Neuron (in vitro differentiated cells): ENCODE results near the gene DGKB.

Source experiments
- H2AFZ ChIP-seq: one replicate; pipeline ENCODE4 v1.6.1; 2013; ENCODE audit warnings: low read depth, mild to moderate bottlenecking, inconsistent platforms, low read length, moderate library complexity
- H3K27me3 ChIP-seq: one replicate; pipeline ENCODE4 v1.6.1; 2013; ENCODE audit warnings: low read length; ENCODE audit not compliant: insufficient read depth
- H3K36me3 ChIP-seq: one replicate; pipeline ENCODE4 v1.6.1; 2013; ENCODE audit warnings: low read length; ENCODE audit not compliant: insufficient read depth
- H3K4me1 ChIP-seq: one replicate; pipeline ENCODE4 v1.6.1; 2013; ENCODE audit warnings: low read length; ENCODE audit not compliant: insufficient read depth
- H3K4me3 ChIP-seq: 2 replicates; pipeline ENCODE4 v1.5.1; 2013; ENCODE audit warnings: mild to moderate bottlenecking, low read length, moderate library complexity
- H3K9me3 ChIP-seq: one replicate; pipeline ENCODE4 v1.6.1; 2013; ENCODE audit warnings: low read length

The DGKB gene

GRCh38 chr7:14336256-14336655 lies 566.3 kb downstream of the DGKB start:
- Histone ChIP-seq H3K4me3 (no peak overlapping the region), H3K9me3 (no peaks in the 10 kb centered on the region), H3K4me1 (peaks cover 17% of the 10 kb centered on the region), H3K27me3 (no peaks in the 10 kb centered on the region), H3K36me3 (no peaks in the 10 kb centered on the region), H2AFZ (no peak overlapping the region)

GRCh38 chr7:14332155-14332554 lies 570.4 kb downstream of the DGKB start:
- Histone ChIP-seq H3K4me1 (peaks cover 7% of the 10 kb centered on the region), H2AFZ (no peak overlapping the region), H3K9me3 (no peaks in the 10 kb centered on the region), H3K27me3 (no peaks in the 10 kb centered on the region), H3K4me3 (no peak overlapping the region), H3K36me3 (no peaks in the 10 kb centered on the region)

DNA sequence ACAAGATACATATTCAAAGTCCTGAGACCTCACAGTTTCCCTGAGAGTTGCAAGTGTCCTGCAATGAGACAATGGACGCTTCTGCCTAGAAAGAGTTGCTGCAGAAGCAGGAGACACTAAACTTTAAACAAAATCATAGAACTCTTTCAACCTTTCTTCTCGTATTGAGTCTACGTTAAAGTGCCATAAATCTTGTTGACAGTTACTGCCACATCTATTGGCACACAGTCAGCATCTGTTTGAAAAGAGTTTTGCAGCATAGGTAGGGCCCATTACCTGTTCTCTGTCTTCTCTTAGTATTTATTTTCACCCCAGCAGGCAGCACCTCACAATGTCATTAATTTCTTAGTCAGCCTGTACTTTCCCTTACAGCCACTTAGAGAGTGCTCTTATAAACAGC lies 577.8 kb downstream of the DGKB start:
- no peak overlapping the region for H3K4me3 ChIP-seq
- no peak overlapping the region for H2AFZ ChIP-seq
- no peaks in the 10 kb centered on the region for H3K9me3 ChIP-seq
- peaks cover 7% of the 10 kb centered on the region for H3K4me1 ChIP-seq
- H3K36me3 ChIP-seq = no peaks in the 10 kb centered on the region
- no peaks in the 10 kb centered on the region for H3K27me3 ChIP-seq

GRCh38 chr7:14322724-14323123 lies 579.8 kb downstream of the DGKB start:
- H2AFZ ChIP-seq = no peak overlapping the region
- H3K9me3 ChIP-seq = no peaks in the 10 kb centered on the region
- no peaks in the 10 kb centered on the region for H3K4me1 ChIP-seq
- H3K36me3 ChIP-seq = no peaks in the 10 kb centered on the region
- H3K27me3 ChIP-seq = no peaks in the 10 kb centered on the region
- no peak overlapping the region for H3K4me3 ChIP-seq

DNA sequence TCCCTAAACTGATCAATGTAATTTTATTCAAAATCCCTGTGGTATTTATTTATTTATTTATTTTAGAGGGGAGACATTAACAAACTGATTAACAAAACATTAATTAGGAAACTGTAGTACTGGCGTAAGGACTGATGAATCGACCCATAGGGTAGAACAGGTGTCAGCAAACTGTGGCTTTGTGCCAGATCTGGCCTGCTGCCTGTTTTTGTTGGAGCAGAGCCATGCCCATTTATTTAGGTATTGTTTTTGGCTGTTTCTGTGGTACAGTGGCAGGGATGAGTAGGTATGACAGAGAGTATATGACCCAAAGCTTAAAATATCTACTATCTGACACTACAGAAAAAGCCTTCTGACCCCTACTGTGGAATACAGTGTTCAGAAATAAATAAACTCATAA lies 580.6 kb downstream of the DGKB start:
- H3K4me3 ChIP-seq = no peak overlapping the region
- no peaks in the 10 kb centered on the region for H3K27me3 ChIP-seq
- H3K9me3 ChIP-seq = no peaks in the 10 kb centered on the region
- no peaks in the 10 kb centered on the region for H3K4me1 ChIP-seq
- no peaks in the 10 kb centered on the region for H3K36me3 ChIP-seq
- no peak overlapping the region for H2AFZ ChIP-seq

DNA sequence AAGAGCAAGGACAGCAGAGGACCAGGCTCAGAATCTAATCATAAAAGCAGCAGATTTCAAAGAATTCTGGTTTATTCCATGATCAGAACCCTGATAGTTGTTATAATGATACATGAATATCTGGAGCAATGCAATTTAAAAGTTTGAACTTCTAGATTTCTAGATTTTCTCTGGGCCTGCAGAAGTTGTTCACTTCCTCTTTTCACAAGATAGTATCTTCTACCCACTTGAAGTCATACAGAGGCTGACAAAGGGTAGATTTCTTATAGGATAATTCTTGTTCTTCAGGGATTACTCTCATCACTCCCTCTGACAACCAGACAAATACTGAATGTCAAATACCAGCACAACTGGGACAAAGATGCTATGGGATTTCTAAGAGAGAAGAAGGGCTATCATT lies 593.1 kb downstream of the DGKB start:
- no peaks in the 10 kb centered on the region for H3K9me3 ChIP-seq
- H3K4me3 ChIP-seq = no peak overlapping the region
- H3K4me1 ChIP-seq = no peaks in the 10 kb centered on the region
- no peak overlapping the region for H2AFZ ChIP-seq
- H3K27me3 ChIP-seq = no peaks in the 10 kb centered on the region
- no peaks in the 10 kb centered on the region for H3K36me3 ChIP-seq

DNA sequence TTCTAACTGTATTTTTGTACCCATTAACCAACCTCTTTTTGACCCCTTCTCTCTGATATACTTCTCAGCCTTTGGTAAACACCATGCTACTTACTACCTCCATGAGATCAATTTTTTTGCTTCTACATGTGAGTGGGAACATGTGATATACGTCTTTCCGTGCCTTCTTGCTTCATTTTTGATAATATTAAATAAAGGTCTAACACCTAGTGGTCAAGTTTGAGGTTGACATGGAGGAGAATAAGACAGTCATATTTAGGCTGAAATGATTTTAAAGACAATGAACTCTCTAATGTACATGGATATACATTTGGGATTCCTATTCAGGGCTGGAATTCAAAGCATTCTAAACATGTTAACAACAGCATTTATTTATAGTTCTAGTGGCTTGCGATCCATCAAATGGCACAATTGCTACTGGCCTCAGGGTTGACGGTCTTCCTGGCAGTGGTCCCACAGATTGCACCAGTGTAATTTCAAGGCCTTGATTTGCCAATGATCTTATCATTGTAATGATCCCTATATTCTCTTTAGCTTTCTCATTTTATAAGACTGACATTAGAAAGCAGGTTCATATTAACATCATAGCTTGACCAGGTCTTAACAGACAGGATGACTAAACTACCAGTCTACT lies 597.2 kb downstream of the DGKB start:
- Histone ChIP-seq H3K4me1 (no peaks in the 10 kb centered on the region), H3K4me3 (no peak overlapping the region), H3K9me3 (no peaks in the 10 kb centered on the region), H2AFZ (no peak overlapping the region), H3K27me3 (no peaks in the 10 kb centered on the region), H3K36me3 (no peaks in the 10 kb centered on the region)

DNA sequence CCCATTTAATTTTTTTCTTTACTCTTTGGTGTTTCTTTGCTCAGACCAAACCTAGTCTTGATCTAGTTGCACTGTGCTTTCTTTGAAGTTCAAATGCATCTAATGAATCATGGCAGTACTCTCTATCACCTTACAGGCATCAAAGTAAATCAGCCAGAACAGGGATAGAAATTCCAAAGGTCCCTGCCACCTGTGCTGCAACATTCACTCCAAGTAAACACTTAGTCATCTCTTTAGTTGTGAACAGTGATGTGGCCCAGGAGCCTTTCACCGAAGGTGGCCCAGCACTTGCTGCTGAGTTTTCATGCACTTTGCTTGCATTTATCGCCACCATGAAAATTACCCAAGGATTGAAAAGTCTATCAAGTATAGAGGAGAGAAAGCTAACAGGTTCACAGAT lies 599.0 kb downstream of the DGKB start:
- H3K36me3 ChIP-seq = no peaks in the 10 kb centered on the region

DNA sequence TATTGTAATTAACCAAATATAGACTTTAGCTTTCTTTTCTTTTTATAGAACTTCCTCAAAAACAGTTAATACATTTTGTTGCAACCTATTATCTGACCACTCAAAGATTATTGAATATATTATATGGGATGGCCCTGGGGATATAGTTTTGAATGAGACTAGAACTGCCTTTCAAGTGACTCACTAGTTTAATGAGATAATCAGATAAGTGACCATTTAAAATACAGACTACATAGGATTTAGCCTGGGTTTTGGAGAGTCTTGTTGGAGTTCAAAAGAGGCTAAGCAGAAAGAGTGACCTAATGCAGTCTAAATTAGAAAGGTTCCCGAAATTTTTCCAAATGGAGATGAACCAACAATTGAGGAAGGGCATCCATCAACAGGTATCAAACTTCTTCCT lies 607.9 kb downstream of the DGKB start:
- Histone ChIP-seq H3K27me3 (no peaks in the 10 kb centered on the region), H3K36me3 (no peaks in the 10 kb centered on the region), H3K9me3 (no peaks in the 10 kb centered on the region), H2AFZ (no peak overlapping the region), H3K4me1 (no peaks in the 10 kb centered on the region), H3K4me3 (no peak overlapping the region)

More for the DNA sequence above, 599.0 kb downstream of the DGKB start:
- Histone ChIP-seq H3K4me1 (no peaks in the 10 kb centered on the region), H3K4me3 (no peak overlapping the region), H3K9me3 (no peaks in the 10 kb centered on the region), H2AFZ (no peak overlapping the region), H3K27me3 (no peaks in the 10 kb centered on the region)

DNA sequence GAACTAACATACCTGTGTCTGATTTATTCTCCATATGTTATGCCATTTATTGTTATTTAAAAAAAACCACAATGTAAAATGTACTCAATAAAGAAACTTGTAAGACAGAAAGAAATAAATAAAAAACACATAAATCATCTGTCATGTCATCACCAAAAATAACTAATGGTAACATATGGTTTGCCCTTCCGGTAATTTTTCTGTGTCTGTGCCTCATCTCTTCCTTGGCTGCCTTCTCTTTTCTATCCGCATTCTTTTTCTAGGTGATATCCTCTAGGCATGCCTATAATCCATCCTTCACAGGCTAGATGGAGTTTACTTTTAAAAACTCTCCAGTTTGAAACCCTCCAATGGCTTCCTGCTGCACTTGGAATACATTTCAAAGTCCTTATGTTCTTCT lies 609.1 kb downstream of the DGKB start:
- H3K36me3 ChIP-seq = no peaks in the 10 kb centered on the region
- no peaks in the 10 kb centered on the region for H3K4me1 ChIP-seq
- H3K4me3 ChIP-seq = no peak overlapping the region
- no peaks in the 10 kb centered on the region for H3K9me3 ChIP-seq
- H3K27me3 ChIP-seq = no peaks in the 10 kb centered on the region
- H2AFZ ChIP-seq = no peak overlapping the region

DNA sequence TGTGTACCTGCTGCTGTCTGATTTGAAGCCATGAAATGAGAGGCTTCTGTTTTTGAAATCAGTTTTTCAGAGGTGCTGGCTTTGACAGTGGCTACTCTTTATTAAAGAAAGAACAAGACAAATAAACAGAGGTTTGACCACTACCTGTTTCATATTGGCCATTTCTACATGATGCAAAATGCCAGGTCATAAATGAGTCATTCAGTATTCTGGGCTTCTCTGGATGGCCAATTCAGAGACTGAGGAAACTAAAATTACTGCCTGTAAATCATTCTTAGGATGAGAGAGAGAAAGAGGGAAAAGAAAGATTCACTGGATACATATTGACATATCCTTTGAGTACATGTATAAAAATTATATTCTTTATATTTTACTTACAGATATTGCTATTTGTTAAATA lies 609.8 kb downstream of the DGKB start:
- Histone ChIP-seq H3K4me3 (no peak overlapping the region), H3K9me3 (no peaks in the 10 kb centered on the region), H3K27me3 (no peaks in the 10 kb centered on the region), H3K4me1 (no peaks in the 10 kb centered on the region), H2AFZ (no peak overlapping the region), H3K36me3 (no peaks in the 10 kb centered on the region)

DNA sequence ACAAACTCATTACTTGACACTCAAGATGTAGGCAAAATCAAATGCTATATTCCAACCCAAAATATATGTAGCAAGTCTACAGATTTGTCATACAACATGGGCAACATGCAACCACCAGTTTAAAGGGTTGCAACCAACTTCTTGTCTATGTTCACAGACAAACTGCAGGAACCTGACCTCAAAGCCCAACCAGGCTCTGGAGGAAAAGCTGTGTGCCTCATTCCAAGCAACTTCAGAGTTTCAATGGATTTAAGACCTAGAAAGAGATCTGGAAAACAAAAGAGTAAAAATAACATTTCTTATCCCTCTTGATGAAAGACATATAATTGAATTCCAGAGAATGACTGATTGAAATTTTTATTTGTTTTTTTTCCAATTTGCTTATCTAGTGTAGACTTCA lies 612.6 kb downstream of the DGKB start:
- Histone ChIP-seq H2AFZ (no peak overlapping the region), H3K4me3 (no peak overlapping the region), H3K4me1 (no peaks in the 10 kb centered on the region), H3K27me3 (no peaks in the 10 kb centered on the region), H3K9me3 (no peaks in the 10 kb centered on the region), H3K36me3 (no peaks in the 10 kb centered on the region)

DNA sequence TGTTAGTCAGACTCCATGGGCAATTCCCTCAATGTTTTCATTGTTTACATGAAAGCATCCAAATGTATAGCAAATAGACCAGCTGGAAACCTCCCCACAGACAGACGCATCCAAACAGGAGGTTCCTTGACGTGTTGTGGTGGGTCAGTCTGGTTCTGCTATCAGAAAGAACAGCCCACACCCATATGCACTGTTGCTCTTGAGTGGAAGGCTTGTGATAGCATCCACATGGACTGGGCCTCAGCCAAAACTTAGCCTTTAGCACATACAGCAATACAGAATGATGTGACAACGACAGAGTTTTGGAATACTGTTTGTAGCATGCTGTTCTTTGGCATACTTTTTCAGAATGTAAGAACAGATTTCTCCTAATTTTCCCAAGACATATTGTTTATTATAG lies 613.9 kb downstream of the DGKB start:
- H3K27me3 ChIP-seq = no peaks in the 10 kb centered on the region
- no peaks in the 10 kb centered on the region for H3K36me3 ChIP-seq
- no peaks in the 10 kb centered on the region for H3K9me3 ChIP-seq
- H3K4me1 ChIP-seq = no peaks in the 10 kb centered on the region
- H3K4me3 ChIP-seq = no peak overlapping the region
- H2AFZ ChIP-seq = no peak overlapping the region

DNA sequence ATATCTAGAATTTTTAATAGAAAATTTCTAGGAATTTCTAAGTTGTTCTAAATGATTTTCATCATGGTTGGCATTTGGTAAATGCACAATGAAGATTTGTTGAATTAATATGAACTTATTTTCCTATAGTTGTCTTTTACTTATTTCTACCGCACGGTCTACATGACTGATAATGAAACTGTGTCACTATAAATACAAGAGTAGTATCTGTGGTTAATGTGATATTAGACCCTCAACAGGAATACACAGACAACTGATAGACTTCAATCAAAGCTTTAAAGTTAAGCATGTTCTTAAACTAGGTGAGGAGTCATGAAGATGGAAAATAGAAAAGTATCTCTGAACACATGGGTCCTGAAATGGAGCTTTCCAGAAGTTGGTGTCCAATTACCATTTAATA lies 615.2 kb downstream of the DGKB start:
- Histone ChIP-seq H3K27me3 (no peaks in the 10 kb centered on the region), H3K4me3 (no peak overlapping the region), H3K36me3 (no peaks in the 10 kb centered on the region), H3K4me1 (no peaks in the 10 kb centered on the region), H2AFZ (no peak overlapping the region), H3K9me3 (no peaks in the 10 kb centered on the region)
